HG02870 (cell line): ENCODE data around the gene KLHDC8A.
"Not testable (repeated sequence)": the region's sequence is repeated elsewhere in the genome, so short reads cannot be mapped to it uniquely, and the experiment has no call there.

ENCODE experiments used
- ATAC-seq: cut with Tn5 transposase; IDR thresholded peaks from one replicate; pipeline ENCODE4 v1.9.1; 2021; ENCODE audit warnings: mild to moderate bottlenecking, moderate library complexity; ENCODE audit not compliant: unreplicated experiment

The KLHDC8A gene, protein sequence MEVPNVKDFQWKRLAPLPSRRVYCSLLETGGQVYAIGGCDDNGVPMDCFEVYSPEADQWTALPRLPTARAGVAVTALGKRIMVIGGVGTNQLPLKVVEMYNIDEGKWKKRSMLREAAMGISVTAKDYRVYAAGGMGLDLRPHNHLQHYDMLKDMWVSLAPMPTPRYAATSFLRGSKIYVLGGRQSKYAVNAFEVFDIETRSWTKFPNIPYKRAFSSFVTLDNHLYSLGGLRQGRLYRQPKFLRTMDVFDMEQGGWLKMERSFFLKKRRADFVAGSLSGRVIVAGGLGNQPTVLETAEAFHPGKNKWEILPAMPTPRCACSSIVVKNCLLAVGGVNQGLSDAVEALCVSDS

DNA sequence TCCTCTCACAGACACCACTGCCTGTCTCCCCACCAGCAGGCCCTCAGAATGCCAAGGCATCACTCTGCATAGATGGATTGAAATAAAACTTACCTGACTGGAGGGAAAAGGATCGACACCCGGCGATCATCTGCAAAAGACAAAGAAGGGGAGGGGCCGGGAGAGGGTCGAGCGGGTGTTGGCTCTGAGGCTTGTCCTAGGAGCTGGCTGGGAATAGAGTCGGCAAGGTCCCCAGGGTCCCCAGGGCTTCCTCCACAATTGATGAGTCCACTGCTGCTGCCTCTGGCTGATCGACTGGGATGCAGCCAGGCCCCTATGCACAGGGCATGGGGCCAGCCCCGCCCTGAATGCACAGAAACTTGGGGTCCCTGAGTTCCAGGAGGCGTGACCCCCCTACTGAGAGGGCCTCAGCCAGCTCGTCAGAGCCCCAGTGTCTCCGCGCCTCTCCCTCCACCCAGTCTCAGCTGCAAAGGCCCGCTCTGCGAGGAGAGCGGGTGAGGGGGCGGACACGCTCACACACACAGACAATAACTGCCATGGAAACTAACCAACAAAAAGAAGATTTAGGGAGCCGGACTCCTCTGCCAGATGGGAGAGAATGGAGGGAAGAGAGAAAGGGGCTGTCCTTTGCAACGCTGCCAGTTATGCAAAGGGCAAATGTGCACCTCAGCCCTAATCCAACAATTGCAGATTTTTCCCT is at the start of gene KLHDC8A:
TSS of gene KLHDC8A (minus strand) at position 483 of the 700 bp plus-strand sequence. CDS start 13,318 bp downstream, outside the sequence.
- ATAC-seq = no peak

DNA sequence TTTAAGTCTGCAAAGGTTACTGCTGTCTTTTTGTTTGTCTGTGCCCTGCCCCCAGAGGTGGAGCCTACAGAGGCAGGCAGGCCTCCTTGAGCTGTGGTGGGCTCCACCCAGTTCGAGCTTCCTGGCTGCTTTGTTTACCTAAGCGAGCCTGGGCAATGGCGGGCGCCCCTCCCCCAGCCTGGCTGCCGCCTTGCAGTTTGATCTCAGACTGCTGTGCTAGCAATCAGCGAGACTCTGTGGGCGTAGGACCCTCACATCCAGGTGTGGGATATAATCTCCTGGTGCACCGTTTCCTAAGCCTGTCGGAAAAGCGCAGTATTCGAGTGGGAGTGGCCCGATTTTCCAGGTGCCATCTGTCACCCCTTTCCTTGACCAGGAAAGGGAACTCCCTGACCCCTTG is 49.5 kb upstream of the KLHDC8A start:
- ATAC-seq = not testable (repeated sequence)

DNA sequence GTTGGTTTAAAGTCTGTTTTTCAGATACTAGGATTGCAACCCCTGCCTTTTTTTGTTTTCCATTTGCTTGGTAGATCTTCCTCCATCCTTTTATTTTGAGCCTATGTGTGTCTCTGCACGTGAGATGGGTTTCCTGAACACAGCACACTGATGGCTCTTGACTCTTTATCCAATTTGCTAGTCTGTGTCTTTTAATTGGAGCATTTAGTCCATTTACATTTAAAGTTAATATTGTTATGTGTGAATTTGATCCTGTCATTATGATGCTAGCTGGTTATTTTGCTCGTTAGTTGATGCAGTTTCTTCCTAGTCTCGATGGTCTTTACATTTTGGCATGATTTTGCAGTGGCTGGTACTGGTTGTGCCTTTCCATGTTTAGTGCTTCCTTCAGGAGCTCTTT is 47.8 kb upstream of the KLHDC8A start:
- ATAC-seq = not testable (repeated sequence)

DNA sequence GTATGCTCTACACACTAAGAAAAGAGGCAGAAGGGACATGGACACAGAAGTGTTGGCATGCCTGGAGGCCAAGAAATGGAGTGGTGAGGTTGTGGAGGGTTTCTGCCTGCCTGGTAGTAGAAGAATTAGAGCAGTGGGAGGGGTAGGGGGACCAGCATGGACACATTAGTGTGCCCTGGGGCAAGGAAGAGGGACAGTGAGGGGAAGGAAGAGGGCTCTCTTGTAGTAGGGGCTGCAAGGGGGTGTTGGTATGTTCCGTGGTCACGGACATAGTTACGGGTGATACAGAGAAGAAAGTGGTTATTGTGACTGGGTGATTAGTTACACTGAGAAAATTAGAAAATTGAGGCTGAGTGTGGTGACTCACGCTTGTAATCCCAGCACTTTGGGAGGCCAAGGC is 41.9 kb upstream of the KLHDC8A start:
- ATAC-seq = no peak

DNA sequence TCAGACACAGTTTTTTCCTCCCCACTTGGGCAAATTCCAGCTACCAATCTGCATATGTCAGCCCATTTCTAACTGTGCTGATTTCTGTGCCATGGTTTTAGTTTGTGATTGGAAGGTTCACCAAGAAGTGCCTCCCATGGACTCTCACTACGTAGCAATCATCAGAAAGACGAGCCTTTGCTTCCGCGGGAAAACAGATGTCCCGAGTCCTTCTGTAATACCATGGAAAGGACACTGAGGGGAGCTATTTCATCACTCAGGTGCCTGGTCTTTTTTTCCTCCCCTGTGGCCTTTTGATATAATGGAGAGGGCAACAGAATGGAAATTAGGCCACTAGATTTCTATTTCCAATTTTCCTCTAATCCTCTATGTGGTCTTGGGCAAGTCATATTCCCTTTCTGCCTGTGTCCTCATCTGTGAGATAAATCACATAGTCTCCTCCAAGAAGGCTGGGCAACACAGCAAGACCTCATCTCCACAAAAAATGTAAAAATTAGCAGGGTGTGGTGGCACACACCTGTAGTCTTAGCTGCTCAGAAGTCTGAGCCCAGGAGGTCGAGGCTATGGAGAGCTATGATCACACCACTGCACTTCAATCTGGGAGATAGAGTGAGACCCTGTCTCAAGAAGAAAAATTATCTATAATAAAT is 40.4 kb upstream of the KLHDC8A start:
- no peak for ATAC-seq

DNA sequence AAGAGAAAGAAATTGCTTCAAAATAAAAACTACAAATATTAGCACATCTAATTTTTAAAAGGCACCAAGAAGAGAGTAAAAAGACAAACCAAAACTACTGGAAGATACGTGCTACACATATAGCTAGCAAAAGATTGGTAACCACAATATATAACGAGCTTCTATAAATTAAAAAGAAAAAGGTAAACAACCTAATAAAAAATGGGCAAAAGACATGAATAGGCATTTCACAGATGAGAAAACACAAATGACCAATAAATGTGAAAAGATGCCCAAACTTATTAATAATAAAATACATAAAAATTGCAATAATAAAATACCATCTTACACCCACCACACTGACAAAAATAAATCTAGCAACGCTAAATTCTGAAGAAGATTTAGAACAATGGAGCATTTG is 38.9 kb upstream of the KLHDC8A start:
- no peak for ATAC-seq

DNA sequence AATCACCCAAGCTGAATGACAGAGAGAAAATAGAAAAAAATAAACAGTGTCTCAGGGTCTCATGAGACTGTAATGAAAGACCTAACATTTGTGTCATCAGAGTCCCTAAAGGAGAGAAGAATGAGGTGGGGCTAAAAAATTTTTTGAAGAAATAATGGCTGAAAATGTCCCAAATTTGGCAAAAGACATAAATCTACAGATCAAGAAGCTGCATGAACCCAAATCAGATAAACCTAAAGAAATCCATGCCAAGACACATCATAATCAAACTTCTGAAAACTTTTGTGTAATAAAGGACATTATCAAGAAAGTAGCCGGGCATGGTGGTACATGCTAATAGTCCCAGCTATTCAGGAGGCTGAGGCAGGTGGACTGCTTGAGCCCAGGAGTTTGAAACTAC is 35.9 kb upstream of the KLHDC8A start:
- no peak for ATAC-seq

DNA sequence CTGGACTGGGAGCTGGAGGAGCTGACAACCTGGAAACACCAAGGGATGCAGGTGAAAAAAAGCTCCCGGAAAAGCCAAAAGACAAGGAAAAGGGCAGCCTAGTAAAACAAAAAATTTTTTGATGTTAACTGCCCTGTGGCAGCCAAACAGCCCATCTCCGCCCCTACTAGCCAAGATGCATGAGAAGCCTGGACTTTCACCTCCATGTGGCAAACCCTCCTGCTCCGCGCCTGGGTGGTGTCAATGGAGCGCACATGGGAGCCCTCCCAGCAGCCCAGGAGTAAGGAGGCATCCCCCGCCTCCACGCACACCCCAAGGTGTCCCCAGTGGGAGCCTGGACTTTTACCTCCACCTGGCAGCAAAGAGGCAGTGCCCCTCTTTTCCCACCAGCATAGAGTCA is 34.7 kb upstream of the KLHDC8A start:
- no peak for ATAC-seq

DNA sequence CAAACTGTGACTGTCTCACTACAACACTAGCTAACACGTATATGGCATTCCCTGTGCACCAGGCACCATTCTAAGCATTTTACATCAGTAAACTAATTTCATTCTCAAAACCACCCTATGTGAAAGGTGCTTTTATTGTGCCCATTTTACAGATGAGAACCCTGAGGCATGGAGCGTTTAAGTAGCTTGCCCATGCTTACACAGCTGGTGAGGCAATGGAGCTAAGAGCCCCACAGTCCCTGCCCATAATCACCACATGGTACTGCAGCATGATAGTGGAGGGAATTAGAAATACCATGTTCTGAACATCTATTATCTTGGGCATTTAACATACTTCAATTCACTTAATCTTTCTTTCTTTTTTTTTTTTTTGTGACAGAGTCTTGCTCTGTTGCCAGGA is 31.1 kb upstream of the KLHDC8A start:
- ATAC-seq = no peak

DNA sequence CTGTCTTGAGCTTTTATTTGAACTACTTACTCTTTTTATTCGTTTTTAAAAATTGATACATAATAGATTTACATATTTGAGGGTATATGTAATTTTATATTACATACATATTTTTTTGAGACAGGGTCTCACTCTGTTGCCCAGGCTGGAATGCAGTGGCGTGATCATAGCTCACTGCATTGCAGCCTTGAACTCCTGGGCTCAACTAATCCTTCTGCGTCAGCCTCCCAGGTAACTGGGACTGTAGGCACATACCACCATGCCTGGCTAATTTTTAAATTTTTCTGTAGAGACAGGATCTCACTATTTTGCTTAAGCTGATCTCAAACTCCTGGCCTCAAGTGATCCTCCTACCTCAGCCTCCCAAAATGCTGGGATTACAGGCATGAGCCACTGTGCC is 26.3 kb upstream of the KLHDC8A start:
- not testable (repeated sequence) for ATAC-seq

DNA sequence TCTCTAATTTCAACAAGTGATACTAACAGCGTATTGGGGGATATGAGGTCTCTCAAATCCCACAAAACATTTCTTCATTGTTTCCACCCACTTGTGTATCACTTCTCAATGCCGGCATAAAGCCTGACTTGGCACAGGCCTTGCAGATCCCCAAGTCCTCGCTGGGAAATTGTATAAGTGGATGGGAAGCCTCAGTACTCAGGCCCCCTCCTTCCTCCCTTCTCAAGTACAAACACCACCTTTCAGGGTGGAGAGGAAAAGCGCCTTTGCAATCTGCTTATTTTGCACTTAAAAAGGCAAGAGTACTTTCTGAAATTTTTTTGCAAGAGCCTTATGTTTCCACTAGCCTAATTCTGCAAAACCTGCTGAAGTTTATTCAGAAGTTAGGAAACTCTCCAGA is 25.8 kb upstream of the KLHDC8A start:
- no peak for ATAC-seq

DNA sequence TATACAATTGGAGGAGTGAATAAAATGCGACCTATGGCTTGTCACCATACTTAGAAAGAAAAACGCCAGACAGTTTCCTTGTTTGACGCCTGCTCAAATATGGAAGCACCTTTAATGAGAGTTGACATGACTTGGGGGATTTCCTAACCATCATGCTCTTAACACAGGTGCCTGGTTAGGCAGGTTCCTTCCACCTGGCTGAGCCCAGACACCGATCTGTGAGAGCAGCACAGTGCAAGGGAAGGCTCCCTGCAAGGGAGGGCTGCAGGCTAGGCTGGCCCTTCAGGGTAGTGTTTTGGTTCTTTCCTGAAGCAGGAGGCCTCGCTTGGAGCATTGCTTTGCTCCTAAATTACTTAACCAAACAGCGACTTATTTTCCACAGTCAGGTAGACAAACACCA is 24.6 kb upstream of the KLHDC8A start:
- ATAC-seq = no peak

DNA sequence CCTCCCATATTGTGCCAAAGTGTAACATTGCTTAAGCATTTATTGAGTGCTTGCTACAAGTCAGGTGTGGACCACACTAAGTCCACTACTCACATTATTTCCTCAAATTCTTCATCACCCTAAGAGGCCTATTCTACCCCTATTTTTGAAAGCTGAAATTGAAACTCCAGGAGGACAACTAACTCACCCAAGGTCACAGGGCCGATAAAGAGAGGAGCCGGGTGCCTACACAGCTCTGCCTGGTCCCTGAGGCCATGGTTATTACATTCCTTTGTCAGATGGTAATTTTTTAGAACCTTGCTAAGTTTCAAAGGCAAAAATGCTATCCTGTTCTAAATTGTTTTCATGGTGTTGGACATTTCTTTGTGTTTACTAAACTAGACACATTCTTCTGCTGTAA is 24.2 kb upstream of the KLHDC8A start:
- ATAC-seq = no peak

DNA sequence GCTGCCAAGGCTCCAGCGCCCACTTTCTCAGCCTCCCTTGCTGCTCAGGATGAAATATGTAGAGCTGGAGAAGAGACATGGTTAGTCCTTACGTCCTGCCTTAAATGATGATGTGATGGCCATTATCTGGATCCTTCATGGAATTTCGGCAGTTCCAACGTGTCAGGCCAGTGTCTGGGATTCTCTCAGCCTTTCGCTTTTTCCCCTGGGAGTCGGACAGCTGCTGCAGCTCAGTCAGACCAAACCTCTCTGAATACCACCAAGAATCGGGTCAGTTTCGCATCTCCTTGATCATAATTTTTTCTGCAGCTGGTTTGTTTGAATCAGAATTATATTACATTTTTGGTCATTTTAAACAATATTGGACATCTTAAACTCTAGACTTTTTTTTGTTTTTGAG is 22.3 kb upstream of the KLHDC8A start:
- no peak for ATAC-seq

DNA sequence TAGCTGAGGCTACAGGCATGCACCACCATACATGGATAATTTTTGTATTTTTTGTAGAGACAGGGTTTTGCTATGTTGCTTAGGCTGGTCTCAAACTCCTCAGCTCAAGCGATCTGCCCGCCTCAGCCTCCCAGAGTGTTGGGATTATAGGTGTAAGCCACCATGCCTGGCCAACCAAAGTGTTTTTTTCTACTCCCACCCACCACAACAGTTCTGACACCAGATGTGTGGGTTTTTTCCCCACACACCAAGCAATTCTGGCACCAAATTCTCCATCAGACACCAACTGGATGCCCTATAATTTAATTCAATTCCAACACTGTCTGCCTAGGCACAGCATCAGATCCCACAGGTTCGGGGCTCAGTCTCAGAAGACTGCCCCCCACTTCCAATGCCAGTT is 20.6 kb upstream of the KLHDC8A start:
- no peak for ATAC-seq

DNA sequence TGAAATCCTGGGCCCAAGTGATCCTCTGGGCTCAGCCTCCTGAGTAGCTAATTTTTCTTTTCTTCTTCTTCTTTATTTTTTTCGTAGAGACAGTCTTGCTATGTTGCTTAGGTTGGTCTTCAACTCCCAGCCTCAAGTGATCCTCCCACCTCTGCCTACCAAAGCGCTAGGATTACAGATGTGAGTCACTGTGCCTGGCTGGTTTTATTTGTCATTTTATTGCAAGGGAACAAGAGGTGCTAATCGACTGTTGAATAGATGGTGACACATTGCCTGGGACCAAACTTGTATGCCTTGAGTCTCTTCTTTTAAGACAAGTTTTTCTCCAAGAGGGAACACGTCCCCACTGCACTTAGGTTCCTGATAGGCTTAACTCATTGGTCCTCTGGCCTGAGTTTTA is 20.0 kb upstream of the KLHDC8A start:
- ATAC-seq = no peak

DNA sequence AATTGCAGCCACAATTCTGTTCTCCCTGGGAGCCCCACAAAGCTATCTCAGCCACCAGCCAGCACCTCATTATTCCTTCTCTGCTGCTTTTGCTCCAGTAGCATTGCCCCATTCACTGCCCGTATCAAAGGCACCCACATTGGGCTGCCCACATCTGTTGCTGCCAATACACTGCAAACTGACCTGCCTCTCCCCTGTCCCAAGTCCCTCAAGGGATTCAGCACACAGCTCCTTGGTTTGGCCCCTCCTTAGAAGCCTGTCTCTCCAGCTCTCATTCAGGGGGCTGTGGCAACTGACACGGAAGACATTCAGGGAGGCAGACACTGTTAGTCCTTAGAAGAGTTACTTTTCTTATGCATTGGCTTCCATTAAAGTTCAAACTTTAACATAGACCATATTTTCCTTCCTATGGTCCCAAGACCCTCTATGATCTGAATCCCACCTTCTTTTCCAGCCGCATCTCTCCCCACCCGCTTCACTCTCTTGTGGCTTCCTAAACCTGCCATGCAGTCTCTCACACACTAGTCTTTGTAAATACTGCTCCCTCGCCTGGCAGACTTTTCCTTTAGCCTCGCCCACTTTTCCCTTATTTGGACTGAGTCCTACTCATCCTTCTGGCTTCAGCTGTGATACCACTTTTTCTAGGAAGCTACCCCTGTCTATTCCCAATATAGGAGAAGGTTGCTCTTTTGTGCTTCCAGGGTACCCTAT is 19.3 kb upstream of the KLHDC8A start:
- no peak for ATAC-seq

DNA sequence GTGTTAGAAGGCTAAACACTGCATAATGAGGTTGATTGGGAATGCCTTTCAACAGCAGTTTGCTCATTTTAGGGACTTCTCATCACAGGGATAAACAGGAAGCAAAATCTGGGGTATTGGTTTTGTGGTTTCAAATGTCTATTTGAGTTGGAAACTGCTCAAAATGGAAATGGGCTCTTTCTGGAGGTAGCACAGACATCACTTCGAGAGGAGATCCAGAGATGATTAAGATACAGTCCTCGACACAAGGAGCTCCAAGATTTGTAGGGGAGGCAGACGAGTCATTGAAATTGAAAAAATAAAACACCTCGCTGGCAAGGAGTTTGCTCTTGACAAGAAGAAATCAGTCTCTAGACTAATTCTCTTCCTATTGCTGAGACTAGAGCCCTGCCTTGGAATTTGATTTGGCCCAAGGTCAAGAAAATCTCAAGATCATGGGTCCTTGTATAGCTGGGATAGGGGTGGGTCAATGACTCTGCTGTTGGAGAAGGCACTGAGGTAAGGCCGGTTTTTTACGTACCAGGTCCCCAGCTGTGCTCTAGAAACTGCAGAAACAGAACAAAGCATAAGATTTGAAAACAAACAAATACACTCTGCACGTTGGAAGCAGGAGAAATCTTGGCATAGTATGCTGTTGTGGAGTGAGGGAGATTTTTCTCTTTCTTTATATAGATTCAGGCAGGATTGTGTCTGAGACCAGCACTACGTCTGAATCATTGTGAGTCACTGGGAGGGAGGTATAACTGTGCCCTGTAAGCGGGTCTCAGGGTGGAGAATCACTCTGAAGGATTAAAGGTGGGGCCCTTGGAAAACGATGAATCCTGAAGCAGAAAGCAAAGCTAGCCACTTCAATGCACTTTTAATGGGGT is 17.7 kb upstream of the KLHDC8A start:
- ATAC-seq = no peak

DNA sequence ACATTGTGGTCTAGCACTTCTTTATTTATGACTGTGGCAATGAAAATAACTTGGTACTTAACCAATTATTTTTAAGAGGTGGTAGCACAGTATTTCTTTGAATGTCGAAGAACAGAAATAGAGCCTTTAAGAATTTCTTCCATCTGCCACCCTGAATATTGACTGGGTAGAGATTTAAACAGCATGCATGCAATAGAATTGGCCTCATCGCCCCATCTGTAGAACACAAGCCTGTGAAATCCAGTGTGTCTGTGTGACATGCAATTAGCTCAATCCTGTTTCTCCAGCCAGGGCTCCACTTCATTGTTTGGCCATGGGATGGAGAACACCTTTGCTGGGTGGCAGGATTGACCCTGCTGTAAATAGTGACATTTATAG is 17.1 kb upstream of the KLHDC8A start:
- no peak for ATAC-seq

DNA sequence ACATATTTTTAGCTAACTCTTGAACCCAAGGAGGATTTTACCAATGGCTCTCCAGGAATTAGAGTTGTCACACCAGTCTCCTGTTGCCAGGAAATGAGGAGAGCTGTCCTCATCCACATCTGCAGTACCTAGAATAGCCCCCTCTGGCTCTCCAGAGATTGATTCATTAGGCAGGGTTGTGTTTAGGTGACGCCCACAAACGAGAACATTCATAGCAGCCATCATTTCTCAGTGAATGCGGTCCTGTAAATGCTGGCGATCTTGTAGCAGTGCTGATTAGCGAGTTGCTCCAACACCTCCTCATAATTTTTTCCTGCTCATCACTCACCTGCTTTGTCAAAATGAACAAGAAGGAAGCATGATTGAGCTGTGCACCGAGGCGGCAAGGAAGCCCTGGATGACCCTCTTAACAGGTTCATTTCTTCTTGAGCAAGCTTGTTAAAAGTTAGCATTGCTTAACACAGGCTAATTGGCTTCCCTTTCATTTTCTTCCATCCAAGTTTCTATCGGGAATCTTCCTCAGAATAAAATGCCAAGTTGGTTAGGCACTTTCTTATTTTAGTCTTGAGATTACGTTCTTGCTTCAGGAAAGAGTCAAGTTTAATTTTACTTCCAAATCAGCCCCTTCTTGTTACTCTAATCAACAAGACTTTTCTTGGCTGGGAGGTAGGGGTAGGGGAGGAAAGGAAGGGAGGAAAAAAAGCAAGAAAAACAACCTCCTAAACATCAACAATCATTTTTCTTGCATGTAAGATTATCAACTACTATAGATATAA is 16.5 kb upstream of the KLHDC8A start:
- ATAC-seq = no peak
